ENCODE data around the gene VAT1.

DNA sequence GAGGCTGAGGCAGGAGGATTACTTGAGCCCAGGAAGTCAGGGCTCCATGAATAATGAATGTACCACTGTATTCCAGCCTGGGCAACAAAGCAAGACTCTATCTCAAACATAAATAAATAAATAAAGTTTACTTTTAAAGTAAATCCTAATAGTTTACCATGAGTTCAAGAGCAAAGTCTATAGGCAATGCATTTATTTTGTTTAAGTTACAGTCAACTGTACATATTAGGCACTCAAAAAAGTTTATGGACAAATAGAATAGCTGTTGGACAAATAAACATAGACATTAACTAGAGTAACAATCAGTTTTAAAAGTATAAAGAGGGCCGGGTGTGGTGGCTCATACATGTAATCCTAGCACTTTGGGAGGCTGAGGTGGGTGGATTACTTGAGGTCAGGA lies 54.3 kb downstream of the VAT1 start:
- no peak for TF ChIP-seq POLR2A (IDR thresholded peaks at IDR 0.05)
- TF ChIP-seq, protein P1, sequence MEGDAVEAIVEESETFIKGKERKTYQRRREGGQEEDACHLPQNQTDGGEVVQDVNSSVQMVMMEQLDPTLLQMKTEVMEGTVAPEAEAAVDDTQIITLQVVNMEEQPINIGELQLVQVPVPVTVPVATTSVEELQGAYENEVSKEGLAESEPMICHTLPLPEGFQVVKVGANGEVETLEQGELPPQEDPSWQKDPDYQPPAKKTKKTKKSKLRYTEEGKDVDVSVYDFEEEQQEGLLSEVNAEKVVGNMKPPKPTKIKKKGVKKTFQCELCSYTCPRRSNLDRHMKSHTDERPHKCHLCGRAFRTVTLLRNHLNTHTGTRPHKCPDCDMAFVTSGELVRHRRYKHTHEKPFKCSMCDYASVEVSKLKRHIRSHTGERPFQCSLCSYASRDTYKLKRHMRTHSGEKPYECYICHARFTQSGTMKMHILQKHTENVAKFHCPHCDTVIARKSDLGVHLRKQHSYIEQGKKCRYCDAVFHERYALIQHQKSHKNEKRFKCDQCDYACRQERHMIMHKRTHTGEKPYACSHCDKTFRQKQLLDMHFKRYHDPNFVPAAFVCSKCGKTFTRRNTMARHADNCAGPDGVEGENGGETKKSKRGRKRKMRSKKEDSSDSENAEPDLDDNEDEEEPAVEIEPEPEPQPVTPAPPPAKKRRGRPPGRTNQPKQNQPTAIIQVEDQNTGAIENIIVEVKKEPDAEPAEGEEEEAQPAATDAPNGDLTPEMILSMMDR (IDR thresholded peaks at IDR 0.05), result no peak
- no peak for TF ChIP-seq EP300 (IDR thresholded peaks at IDR 0.05)
- no peak for TF ChIP-seq POLR2AphosphoS5 (IDR thresholded peaks at IDR 0.05)

Measured in sigmoid colon (tissue), 4 donors.